Stimulated activated CD4-positive, alpha-beta T cell treated with anti-CD3 and anti-CD28 coated beads, Interleukin-2, amount 100 ng/mL, for 4 hours (primary cell): Measurements from ENCODE around the gene OXA1L.
"Not testable (repeated sequence)": the region's sequence is repeated elsewhere in the genome, so short reads cannot be mapped to it uniquely, and the experiment has no call there.

Experiments
- DNase-seq: peaks from one replicate; pipeline ENCODE4 v3.0.0-alpha.2; 2020; ENCODE audit warnings: low read depth

OXA1L gene

GRCh38 chr14:22769369-22769768, 2.9 kb downstream of the OXA1L start:
- no peak for DNase-seq

DNA sequence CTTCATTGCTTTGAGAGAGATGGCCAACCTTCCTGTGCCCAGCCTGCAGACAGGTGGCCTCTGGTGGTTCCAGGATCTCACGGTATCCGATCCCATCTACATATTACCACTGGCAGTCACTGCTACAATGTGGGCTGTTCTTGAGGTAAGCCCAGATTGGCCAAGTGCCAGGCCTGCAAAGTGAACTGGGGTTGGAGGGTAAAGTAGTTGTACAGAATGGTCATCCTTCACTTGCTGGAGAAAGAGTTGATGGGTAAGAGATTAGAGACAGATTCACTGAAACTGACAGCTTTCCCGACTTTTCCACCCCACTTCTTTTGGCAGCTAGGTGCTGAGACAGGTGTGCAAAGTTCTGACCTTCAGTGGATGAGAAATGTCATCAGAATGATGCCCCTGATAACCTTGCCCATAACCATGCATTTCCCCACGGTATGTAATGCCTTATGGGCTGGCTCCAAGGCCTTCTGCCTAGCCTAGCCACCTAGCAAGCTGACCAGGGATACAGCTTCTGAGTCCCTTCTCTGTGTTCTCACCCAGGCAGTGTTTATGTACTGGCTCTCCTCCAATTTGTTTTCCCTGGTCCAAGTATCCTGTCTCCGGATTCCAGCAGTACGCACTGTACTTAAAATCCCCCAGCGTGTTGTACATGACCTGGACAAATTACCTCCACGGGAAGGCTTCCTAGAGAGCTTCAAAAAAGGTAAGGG, 4.1 kb downstream of the OXA1L start:
- DNase-seq, result no peak

DNA sequence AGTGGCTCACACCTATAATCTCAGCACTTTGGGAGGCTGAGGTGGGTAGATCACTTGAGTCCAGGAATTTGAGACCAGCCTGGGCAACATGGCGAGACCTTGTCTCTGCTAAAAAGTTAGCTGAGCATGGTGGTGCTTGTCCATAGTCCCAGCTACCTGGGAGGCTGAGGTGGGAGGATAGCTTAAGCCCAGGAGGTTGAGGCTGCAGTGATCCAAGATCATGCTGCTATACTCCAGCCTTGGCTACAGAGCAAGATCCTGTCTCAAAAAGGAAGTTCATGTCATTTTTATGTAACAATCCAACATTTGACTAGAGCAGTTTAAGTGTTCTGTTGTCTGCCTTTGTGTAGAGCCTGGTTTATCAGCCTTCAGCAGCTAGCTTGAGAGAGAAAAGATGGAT, 6.2 kb downstream of the OXA1L start:
- no peak for DNase-seq

DNA sequence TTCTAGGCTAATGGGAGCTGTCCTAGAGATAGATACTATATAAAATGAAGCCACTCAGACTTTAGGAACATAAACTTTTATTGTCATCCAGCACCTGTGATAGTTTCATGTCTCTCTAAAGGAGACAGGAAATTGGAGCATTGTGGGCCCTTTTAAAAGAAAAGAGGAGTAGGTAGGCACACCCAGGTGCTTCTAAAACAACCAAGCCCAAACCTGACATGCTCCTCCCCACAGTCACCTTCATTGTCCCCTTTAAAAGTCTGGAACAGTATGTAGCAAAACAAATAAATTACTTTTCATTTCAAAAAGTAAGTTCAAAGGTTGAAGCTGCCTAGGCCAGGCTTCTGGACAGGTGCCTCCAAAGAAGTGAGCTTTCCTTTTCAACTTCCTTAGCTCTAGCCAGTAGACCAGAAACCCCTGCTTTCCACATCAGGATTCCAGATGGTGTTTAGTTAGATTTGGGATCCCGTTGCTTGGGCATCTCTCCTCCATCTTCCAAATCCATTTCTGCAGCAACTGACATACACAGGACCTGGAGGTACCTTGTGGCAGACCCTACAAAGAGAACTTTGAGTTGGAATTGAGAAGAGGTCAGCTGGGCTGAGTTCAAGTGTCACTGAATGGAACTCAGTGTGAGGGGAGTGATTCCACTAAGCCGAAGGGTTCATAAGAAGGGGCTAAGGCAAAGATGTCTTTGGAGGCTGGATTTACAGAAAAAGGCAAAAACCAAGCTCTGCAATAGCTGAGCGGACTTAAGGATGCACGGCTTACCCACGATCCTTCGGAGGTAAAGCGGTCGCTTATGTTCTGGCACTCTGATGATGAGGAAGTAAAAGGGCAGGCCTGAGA, 6.9 kb downstream of the OXA1L start:
- no peak for DNase-seq

- DNase-seq, result no peak
Measured at GRCh38 chr14:22774011-22774706, 7.7 kb downstream of the OXA1L start.

GRCh38 chr14:22776215-22776614, 9.7 kb downstream of the OXA1L start:
- no peak for DNase-seq

GRCh38 chr14:22776849-22777248, 10.4 kb downstream of the OXA1L start:
- not testable (repeated sequence) for DNase-seq

DNA sequence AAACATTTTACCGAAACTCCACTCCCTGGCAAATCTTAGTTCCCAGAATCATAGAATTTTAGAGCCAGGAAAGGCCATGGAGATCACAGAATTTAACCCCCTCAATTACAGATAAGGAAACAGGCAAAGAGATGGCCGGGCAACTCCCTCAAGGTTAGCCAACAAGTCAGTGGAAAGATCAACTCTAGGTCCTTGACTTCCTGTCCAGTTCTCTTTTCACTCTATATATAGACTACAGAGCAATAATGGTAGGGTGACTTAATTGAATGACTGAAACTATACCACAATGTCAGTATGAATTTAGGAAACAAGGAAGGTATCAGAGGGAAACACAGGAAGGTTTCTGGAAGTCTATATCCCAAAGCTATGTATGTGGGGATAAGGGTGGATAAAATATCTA, 11.6 kb downstream of the OXA1L start:
- no peak for DNase-seq

GRCh38 chr14:22780105-22780679, 13.7 kb downstream of the OXA1L start:
- no peak for DNase-seq

DNA sequence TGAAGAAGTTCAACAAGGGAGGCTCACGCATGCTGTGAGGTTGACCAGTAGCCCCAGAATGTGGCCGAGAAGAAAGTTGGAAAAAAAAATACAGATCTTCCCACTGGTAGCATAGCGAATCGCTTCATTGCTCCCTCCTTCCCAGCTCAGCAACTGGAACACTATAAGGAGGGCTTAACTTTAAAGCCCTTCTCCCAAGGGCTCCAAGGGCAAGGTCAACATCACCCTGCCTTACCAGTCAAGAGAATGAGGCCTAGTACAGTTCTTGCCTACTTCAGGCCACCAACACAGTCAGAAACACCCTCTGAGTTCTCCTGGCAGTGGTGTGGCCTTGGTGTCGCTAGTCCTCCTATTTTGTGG, 14.4 kb downstream of the OXA1L start:
- no peak for DNase-seq

DNA sequence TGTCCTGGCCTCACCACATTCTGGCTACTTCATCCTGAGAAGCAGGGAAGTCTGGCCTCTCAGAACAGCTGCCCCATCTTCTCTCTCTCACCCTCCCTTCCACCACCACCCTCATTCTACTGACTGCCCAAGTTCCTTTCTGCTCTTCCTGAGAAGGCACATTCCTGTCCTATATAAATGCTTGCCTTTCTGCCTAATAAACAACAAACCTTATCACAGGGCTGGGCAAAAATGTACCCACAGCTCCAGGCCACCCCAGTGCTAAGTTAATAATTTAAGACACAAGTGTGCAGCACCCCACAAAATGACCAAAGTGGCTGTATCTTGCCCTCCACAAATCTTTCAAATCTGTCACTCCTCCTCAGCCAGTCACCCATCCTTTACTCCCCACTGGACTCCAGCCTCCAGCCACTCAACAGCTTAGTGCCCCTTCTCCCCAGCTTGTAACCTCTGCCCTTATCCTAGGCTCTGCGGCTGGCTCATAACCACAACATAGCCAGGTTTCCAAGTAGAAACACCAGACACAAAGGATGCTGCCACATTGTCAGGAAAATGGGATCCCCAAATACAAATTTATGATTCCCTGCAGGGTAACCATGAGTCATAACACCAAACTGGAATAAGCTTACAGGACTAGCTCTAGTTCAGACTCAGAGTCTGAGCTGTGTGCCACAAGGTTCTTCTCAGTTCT, 15.0 kb downstream of the OXA1L start:
- no peak for DNase-seq

DNA sequence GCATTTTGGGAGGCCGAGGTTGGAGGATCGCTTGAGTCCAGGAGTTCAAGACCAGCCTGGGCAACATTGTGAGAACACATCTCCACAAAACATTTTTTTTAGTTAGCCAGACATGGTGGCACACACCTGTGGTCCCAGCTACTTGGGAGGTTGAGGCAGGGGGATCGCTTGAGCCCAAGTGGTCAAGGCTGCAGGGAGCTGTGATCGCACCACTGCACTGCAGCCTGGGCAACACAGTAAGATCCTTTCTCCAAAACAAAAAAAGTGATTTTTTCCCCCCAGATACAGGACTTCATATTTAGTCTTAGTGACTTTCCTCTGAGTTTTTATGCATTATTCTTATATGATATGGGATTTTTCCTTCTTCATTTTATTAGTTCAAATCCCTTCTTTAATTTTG, 20.2 kb downstream of the OXA1L start:
- no peak for DNase-seq

GRCh38 chr14:22791301-22791700, 24.8 kb downstream of the OXA1L start:
- DNase-seq, result no peak

DNA sequence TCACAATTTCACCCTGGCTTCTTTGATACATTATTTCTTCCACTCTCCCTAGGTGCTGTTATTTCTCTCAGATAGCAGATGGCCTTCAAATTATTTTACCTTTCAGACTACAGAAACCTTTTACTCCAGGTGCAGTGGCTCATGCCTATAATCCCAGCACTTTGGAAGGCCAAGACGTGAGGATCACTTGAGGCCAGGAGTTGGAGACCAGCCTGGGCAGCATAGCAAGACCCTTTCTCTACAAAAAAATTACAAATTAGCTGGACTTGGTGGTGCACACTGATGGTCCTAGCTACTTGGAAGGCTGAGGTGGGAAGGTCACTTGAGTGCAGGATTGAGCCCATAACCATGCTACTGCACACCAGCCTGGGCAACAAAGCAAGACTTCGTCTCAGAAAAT, 25.7 kb downstream of the OXA1L start:
- DNase-seq, result no peak

DNA sequence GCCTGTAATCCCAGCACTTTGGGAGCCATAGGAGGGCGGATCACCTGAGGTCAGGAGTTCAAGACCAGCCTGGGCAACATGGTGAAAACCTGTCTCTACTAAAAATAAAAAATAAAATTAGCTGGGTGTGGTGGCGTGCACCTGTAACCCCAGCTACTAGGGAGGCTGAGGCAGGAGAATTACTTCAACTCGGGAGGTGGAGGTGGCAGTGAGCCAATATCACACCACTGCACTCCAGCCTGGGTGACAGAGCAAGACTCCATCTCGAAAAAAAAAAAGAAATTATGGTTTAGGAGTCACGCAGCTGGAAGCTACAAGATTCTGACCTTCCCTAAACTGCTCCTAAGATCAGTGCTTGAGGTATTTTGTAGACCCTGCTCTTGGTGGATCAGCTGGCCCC, 27.1 kb downstream of the OXA1L start:
- DNase-seq, result not testable (repeated sequence)

GRCh38 chr14:22793976-22794375, 27.5 kb downstream of the OXA1L start:
- no peak for DNase-seq

DNA sequence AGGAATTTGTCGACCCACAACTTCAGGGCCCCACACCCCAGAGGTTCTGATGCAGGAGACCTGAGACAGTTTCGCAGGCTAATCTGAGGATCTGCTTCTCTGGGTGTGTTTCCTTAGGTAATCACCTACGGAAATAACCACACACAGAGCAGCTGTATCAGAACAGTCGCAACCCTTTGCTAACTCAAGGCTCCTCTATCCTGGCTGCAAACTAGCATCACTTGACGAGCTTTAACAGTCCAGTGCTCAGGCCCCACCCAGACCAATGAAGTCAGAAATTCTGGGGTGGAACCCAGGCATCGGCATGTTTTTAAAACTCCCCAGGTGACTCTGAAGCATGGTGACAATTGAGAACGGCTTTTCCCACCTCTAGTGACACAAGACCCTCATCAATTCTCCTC, 28.1 kb downstream of the OXA1L start:
- DNase-seq, result no peak

DNA sequence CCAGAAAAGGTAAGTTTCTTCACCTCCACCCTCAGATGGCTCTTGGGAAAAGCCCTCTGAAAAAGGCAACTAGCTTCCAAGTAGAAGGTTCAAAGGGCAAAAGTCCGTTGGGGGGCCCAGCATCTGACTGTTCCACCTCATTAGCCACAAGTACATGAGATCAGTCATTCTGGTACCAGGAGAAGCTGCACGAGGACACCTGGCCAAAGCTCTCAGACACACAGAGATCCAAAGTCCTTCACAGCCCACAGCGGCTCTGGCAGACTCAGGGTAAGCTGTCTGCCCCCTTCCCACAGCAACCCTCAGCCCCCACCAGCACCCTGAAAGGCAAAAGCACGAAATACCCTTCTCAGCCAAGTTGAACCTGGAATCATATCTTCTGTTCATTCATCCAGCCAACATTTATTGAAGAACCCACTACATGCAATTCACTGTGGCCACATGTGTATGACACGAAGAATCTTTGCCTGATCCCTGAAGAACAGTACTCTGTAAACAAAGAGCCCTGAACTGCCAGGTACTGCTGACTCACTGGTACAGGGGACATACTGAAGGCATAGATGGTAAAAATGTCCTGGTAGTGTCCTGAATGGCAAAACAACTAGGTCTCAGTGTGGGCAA, 29.7 kb downstream of the OXA1L start:
- no peak for DNase-seq

DNA sequence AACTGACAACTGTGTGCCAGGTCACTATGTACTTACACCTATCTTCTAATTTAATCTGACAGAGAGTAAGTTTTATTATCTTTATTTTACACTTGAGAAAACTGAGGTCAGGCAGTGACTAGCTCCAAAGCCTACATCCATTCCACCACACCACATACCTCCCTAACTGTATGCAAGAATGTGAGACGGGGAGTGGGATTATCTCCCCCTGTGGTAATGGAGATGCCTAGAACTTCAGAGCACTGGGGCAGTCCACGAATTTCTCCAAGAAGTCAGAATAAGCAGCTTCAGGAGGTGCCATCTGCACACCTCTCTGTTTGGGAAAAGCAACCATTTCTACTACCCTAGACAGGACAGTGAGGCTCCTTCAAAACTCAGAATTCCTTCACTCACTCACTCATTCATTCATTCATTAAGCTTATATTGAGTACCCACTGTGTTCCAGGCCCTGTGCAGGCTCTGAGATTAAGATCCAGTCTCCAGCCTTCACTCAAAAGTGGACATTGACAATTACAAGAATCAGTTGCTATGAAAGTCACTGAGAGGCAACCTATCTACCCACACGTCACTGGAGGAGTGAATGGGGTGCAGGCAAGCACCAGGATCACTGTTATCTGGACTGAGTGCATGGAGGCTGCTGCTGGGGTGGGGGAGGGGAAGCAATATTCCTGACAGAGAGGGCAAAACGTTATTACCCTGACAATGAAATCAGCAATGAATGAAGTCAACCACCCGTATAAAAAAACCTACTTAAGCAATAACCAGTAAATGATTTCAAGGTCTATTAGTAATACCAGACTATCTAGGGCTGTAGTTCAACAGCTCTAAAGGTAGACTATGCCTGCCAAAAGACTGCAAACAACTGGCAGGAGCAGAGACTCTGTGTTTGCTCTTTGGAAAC, 30.8 kb downstream of the OXA1L start:
- no peak for DNase-seq

DNA sequence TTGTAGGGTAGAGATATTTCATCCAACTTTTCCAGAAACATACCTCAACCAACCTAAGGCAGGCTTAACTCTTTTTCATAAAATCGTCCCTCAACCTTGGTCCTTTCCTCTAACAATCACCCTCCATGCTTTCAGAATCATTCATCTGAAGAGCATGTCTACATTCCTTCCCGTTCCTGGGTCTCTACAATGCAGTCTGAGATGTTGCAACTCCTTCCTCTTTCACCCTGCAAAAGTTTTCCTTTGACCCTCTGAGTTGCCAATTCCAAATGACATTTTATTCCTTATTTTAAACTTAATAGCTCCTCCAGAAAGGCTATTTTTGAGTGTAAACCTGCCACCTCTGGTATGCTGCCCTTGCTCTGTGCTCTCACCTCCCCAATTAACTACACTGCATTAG, 32.0 kb downstream of the OXA1L start:
- no peak for DNase-seq

GRCh38 chr14:22800346-22800745, 33.9 kb downstream of the OXA1L start:
- no peak for DNase-seq
